GM19099 (cell line): ENCODE results near the gene RASSF3.

Source experiments
- POLR2A ChIP-seq: IDR thresholded peaks from 3 replicates; pipeline ENCODE4 v1.6.1; 2011; ENCODE audit warnings: low read depth; ENCODE audit not compliant: insufficient read length; ENCODE audit errors: extremely low read depth

Gene RASSF3

GRCh38 chr12:64713376-64713775 lies 103.1 kb downstream of the RASSF3 start:
- TF ChIP-seq POLR2A: no peak

- TF ChIP-seq POLR2A: no peak
Observed at GRCh38 chr12:64714551-64714968, 104.3 kb downstream of the RASSF3 start.

- no peak for TF ChIP-seq POLR2A
Observed at GRCh38 chr12:64716371-64716770, 106.1 kb downstream of the RASSF3 start.

GRCh38 chr12:64716839-64717455 lies 106.7 kb downstream of the RASSF3 start:
- no peak for TF ChIP-seq POLR2A

- TF ChIP-seq POLR2A: no peak
Observed at GRCh38 chr12:64718649-64719048, 108.4 kb downstream of the RASSF3 start.

- no peak for TF ChIP-seq POLR2A
Observed at GRCh38 chr12:64720884-64721283, 110.6 kb downstream of the RASSF3 start.

- no peak for TF ChIP-seq POLR2A
Observed at GRCh38 chr12:64722835-64723234, 112.5 kb downstream of the RASSF3 start.

GRCh38 chr12:64723630-64724029 lies 113.3 kb downstream of the RASSF3 start:
- no peak for TF ChIP-seq POLR2A

- no peak for TF ChIP-seq POLR2A
Observed at GRCh38 chr12:64724201-64724745, 114.0 kb downstream of the RASSF3 start.

- TF ChIP-seq POLR2A: no peak
Observed at GRCh38 chr12:64729909-64730587, 119.8 kb downstream of the RASSF3 start.

GRCh38 chr12:64730588-64730969 lies 120.3 kb downstream of the RASSF3 start:
- TF ChIP-seq POLR2A: no peak

GRCh38 chr12:64731683-64732082 lies 121.4 kb downstream of the RASSF3 start:
- TF ChIP-seq POLR2A: no peak

- no peak for TF ChIP-seq POLR2A
Observed at GRCh38 chr12:64733857-64734256, 123.6 kb downstream of the RASSF3 start.

- no peak for TF ChIP-seq POLR2A
Observed at GRCh38 chr12:64735442-64735841, 125.1 kb downstream of the RASSF3 start.

GRCh38 chr12:64736771-64737170 lies 126.5 kb downstream of the RASSF3 start:
- no peak for TF ChIP-seq POLR2A

GRCh38 chr12:64737539-64737938 lies 127.2 kb downstream of the RASSF3 start:
- TF ChIP-seq POLR2A: no peak
